ENCODE results near the gene MPDU1.
A peak's percentile ranks its signal among the peaks of the same experiment; 100 is the strongest.

Gene MPDU1

GRCh38 chr17:7561028-7561575 is 22.6 kb upstream of the MPDU1 start:
- DNase-seq: peak; percentile 69

GRCh38 chr17:7561589-7562207 is 22.0 kb upstream of the MPDU1 start, which contains the start of gene SENP3:
SENP3 (plus strand) TSS chr17:7561919; CDS start chr17:7563077, 1,158 bp downstream.
- DNase-seq: peak; percentile 66

DNA sequence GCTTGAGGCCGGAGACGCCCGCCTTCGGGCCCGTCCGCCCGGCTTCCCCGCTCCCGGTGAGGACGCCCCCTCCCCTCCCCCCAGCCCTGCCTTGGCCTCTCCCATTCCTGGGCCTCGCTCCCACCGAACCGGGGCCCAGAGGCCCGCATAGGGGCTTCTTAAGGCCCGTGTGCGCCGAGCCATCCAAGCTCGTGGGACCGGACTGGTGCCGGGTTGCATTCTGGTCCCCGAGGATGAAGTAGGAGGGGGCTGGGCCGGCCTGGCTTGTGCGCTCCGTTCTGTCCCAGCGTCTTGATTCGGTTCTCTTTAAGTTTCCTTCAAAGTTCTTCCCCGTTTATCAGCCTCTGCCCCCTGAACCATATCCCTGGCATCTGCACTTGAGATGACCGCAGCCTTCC is 21.4 kb upstream of the MPDU1 start:
- no peak for DNase-seq

DNA sequence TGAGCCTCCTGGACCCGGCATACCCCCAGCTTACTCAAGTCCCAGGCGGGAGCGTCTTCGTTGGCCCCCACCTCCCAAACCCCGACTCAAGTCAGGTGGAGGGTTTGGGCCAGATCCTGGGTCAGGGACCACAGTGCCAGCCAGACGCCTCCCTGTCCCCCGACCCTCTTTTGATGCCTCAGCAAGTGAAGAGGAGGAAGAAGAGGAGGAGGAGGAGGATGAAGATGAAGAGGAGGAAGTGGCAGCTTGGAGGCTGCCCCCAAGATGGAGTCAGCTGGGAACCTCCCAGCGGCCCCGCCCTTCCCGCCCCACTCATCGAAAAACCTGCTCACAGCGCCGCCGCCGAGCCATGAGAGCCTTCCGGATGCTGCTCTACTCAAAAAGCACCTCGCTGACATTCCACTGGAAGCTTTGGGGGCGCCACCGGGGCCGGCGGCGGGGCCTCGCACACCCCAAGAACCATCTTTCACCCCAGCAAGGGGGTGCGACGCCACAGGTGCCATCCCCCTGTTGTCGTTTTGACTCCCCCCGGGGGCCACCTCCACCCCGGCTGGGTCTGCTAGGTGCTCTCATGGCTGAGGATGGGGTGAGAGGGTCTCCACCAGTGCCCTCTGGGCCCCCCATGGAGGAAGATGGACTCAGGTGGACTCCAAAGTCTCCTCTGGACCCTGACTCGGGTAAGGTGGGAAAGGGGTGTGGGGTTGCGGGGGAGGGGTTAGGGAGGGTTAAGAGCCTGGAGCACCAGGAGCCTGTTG is 20.4 kb upstream of the MPDU1 start:
- DNase-seq: no peak

DNA sequence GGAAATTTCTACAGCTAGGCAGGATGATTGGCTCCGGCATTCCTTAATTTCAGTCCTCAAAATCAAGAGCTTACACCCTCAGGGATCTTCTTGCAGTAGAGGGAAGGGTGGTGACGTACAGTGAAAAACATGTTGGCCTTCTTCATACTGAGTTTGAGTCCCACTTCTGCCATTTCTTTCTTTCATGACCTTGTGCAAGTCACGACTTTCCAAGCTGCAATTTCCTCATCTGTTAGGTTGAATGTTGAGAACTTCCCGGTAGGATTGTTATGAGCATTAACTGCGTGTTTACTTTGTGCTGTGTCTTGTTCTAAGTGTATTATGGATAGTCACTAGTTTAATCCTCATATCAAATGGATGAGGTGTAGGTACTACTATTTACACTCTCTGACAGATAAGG is 14.1 kb upstream of the MPDU1 start:
- DNase-seq: no peak

GRCh38 chr17:7570351-7570750 is 13.3 kb upstream of the MPDU1 start:
- DNase-seq: no peak

- DNase-seq: no peak
Observed at GRCh38 chr17:7572338-7572587, 11.4 kb upstream of the MPDU1 start.

GRCh38 chr17:7572588-7573323 is 10.9 kb upstream of the MPDU1 start:
- DNase-seq: peak; percentile 91

GRCh38 chr17:7573324-7574080 is 10.2 kb upstream of the MPDU1 start:
- DNase-seq: peak; percentile 89

GRCh38 chr17:7574176-7574953 is 9.3 kb upstream of the MPDU1 start:
- DNase-seq: no peak

DNA sequence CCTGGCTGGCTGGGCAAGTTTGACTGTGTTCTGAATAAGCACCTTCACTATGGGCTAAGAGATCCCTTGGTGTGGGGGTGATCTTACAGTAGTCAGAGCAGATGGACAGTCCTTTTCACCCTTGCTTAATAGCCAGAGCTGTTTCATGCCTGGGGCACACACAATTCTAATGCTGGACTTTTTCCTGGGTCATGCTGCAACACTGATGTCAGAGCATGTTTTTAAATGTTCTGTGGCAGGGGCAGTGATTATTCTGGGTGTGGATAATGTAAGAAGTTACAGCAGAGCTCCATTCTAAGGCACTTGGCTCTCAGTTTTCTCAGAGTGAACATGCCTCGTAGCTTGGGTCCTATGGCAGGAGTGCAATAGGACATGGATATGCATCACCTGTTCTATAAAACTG is 8.2 kb upstream of the MPDU1 start:
- no peak for DNase-seq

DNA sequence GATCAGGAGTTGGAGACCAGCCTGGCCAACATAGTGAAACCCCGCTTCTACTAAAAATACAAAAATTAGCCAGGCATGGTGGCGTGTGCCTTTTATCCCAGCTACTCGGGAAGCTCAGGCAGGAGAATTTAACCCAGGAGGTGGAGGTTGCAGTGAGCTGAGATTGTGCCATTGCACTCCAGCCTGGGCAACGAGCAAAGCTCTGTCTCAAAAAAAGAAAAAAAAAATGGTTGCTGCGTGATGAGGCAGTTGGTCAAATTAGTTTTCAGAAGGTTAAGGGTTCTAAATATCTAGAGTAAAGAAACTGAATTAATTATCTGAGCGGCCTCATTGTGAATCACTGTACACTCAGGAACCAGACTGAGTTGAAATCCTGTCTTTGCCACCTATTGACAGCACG is 7.7 kb upstream of the MPDU1 start:
- no peak for DNase-seq

- no peak for DNase-seq
Observed at GRCh38 chr17:7576432-7576937, 7.2 kb upstream of the MPDU1 start.

DNA sequence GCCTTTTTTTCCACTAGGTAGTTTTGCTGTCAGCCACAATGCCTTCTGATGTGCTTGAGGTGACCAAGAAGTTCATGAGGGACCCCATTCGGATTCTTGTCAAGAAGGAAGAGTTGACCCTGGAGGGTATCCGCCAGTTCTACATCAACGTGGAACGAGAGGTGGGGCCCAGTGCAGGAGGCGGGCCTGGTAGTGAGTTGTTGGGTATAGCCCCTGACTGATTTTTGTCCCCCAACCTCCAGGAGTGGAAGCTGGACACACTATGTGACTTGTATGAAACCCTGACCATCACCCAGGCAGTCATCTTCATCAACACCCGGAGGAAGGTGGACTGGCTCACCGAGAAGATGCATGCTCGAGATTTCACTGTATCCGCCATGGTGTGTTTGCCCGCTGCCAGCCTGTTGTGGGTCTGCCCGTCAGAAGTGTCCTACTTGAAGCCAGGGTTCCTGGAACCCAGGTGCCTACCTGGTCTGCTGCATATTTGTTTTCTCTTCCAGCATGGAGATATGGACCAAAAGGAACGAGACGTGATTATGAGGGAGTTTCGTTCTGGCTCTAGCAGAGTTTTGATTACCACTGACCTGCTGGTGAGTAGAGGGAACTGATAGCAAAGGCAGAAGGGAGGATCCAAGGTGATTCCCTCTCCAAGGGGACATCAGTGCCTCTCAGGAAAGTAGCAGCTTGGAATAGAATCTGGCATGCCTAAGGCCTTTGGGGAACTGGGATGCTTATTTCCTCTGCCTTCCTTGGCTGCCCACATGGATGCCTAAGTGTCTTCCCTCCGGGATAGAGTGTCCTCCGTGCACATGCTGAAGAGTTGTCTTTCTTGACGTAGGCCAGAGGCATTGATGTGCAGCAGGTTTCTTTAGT is 6.1 kb upstream of the MPDU1 start:
- no peak for DNase-seq

DNA sequence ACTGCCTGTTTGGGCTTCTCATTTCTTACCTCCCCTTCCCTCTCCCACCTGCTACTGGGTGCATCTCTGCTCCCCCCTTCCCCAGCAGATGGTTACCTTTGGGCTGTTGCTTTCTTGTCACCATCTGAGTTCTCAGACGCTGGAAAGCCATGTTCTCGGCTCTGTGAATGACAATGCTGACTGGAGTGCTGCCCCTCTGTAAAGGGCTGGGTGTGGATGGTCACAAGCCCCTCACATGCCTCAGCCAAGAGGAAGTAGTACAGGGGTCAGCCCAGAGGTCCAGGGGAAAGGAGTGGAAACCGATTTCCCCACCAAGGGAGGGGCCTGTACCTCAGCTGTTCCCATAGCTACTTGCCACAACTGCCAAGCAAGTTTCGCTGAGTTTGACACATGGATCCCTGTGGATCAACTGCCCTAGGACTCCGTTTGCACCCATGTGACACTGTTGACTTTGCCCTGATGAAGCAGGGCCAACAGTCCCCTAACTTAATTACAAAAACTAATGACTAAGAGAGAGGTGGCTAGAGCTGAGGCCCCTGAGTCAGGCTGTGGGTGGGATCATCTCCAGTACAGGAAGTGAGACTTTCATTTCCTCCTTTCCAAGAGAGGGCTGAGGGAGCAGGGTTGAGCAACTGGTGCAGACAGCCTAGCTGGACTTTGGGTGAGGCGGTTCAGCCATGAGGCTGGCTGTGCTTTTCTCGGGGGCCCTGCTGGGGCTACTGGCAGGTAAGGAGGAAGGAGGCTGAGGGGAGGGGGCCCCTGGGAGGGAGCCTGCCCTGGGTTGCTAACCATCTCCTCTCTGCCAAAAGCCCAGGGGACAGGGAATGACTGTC is 4.4 kb upstream of the MPDU1 start, which contains the start of gene CD68:
Gene CD68 (plus strand): TSS at position 638 of the 833 bp plus-strand sequence. CDS start 40 bp downstream, at position 678.
- peak; percentile 46 for DNase-seq

GRCh38 chr17:7579834-7580603 is 3.6 kb upstream of the MPDU1 start:
- DNase-seq: no peak

- no peak for DNase-seq
Observed at GRCh38 chr17:7580604-7581575, 2.8 kb upstream of the MPDU1 start.

Measured in NK-92 treated with Interleukin-12 subunit alpha and Interleukin-12 subunit beta, amount 100 ng/mL, for 24 hours (cell line).